GM23338 (cell line): ENCODE data around the gene LLGL2. TPM values are rescaled to one million over a fixed set of nuclear protein-coding genes. Genes with fewer than 3 reads are reported as not detected.

Experiments
- ATAC-seq: fragments of 200-7000 bp; cut with Tn5 transposase; 3 replicates; pipeline ENCODE4 v1.9.1; 2020
- DNase-seq: peaks from one replicate; pipeline ENCODE4 v3.0.0-alpha.2; 2015; ENCODE audit warnings: low spot score
- H2AFZ ChIP-seq: fragments of 200-600 bp; sonication (generic); 2 replicates; pipeline ENCODE4 v1.8.0; 2016; ENCODE audit warnings: antibody characterized with exemption, mild to moderate bottlenecking, moderate library complexity
- H3F3A ChIP-seq: fragments of 200-600 bp; sonication (generic); replicated peaks from 2 replicates; pipeline ENCODE4 v1.8.0; 2017; ENCODE audit warnings: antibody characterized with exemption, mixed run types, low read depth
- H3K27ac ChIP-seq: fragments of 200-600 bp; sonication (generic); 2 replicates; pipeline ENCODE4 v1.6.1; 2016; ENCODE audit warnings: low read depth
- H3K27me3 ChIP-seq: fragments of 200-600 bp; sonication (generic); 2 replicates; pipeline ENCODE4 v1.8.0; 2016; ENCODE audit warnings: mild to moderate bottlenecking, mixed run types, moderate library complexity; ENCODE audit not compliant: insufficient read depth
- H3K36me3 ChIP-seq: fragments of 200-600 bp; sonication (generic); 2 replicates; pipeline ENCODE4 v1.8.0; 2016; ENCODE audit warnings: mild to moderate bottlenecking; ENCODE audit not compliant: insufficient read depth
- H3K4me1 ChIP-seq: fragments of 200-600 bp; sonication (generic); 2 replicates; pipeline ENCODE4 v1.8.0; 2016; ENCODE audit warnings: mild to moderate bottlenecking, moderate library complexity; ENCODE audit not compliant: insufficient read depth
- H3K4me2 ChIP-seq: fragments of 200-600 bp; sonication (generic); 2 replicates; pipeline ENCODE4 v1.7.1; 2017; ENCODE audit warnings: mixed run types
- H3K4me3 ChIP-seq: fragments of 200-600 bp; sonication (generic); 2 replicates; pipeline ENCODE4 v1.6.1; 2016; ENCODE audit warnings: mixed run types
- H3K79me2 ChIP-seq: fragments of 200-600 bp; sonication (generic); replicated peaks from 2 replicates; pipeline ENCODE4 v1.8.0; 2017; ENCODE audit warnings: mild to moderate bottlenecking; ENCODE audit not compliant: insufficient read depth
- H3K9me2 ChIP-seq: fragments of 200-600 bp; sonication (generic); 2 replicates; pipeline ENCODE4 v1.8.0; 2017; ENCODE audit not compliant: insufficient read depth
- H4K20me1 ChIP-seq: fragments of 200-600 bp; sonication (generic); replicated peaks from 2 replicates; pipeline ENCODE4 v1.8.0; 2017; ENCODE audit warnings: mild to moderate bottlenecking; ENCODE audit not compliant: insufficient read depth
- H3K27ac Mint-ChIP-seq: 2 replicates; pipeline ENCODE4 v1.8.0; 2020; ENCODE audit warnings: inconsistent platforms, mild to moderate bottlenecking, moderate library complexity, mixed read lengths
- H3K27me3 Mint-ChIP-seq: 3 replicates; pipeline ENCODE4 v1.8.0; 2022; ENCODE audit warnings: low read depth, mild to moderate bottlenecking, moderate library complexity, mixed read lengths, inconsistent platforms; ENCODE audit not compliant: insufficient read depth, poor library complexity
- H3K36me3 Mint-ChIP-seq: 3 replicates; pipeline ENCODE4 v1.8.0; 2021; ENCODE audit warnings: low read depth, mild to moderate bottlenecking, inconsistent platforms, moderate library complexity, mixed read lengths
- H3K4me1 Mint-ChIP-seq: 3 replicates; pipeline ENCODE4 v1.8.0; 2020; ENCODE audit warnings: mild to moderate bottlenecking, inconsistent platforms, mixed read lengths
- H3K4me3 Mint-ChIP-seq: 3 replicates; pipeline ENCODE4 v1.8.0; 2021; ENCODE audit warnings: moderate library complexity, mild to moderate bottlenecking, inconsistent platforms, mixed read lengths
- H3K9me3 Mint-ChIP-seq: 3 replicates; pipeline ENCODE4 v1.8.0; 2020; ENCODE audit warnings: moderate library complexity, mild to moderate bottlenecking, inconsistent platforms, mixed read lengths
- CREB1 ChIP-seq: fragments of 250-450 bp; sonication (Bioruptor Pico); IDR thresholded peaks from 2 replicates; pipeline ENCODE4 v1.5.0; 2020; ENCODE audit warnings: low read depth, mild to moderate bottlenecking, moderate library complexity
- CTCF ChIP-seq, 2 experiments: fragments of 200-600 bp in 1 of 2; sonication (generic) in 1 of 2; conservative IDR thresholded peaks; 2 replicates each; pipeline versions ENCODE4 v1.5.1 to v1.6.1; 2016 to 2017; ENCODE audit warnings: antibody characterized with exemption in 2 of 2, low read depth in 2 of 2, mild to moderate bottlenecking in 2 of 2, moderate library complexity in 1 of 2
- ETS1 ChIP-seq: IDR thresholded peaks from 2 replicates; pipeline ENCODE4 v1.6.1; 2016; ENCODE audit warnings: antibody characterized with exemption
- EZH2 ChIP-seq: fragments of 200-600 bp; sonication (generic); IDR thresholded peaks from one replicate; pipeline ENCODE4 v1.8.0; 2017; ENCODE audit warnings: antibody characterized with exemption, mild to moderate bottlenecking, low read depth; ENCODE audit not compliant: unreplicated experiment
- EZH2phosphoT487 ChIP-seq: fragments of 200-600 bp; sonication (generic); IDR thresholded peaks from one replicate; pipeline ENCODE4 v1.8.1; 2018; ENCODE audit warnings: antibody characterized with exemption; ENCODE audit not compliant: unreplicated experiment
- JUNB ChIP-seq: IDR thresholded peaks from one replicate; pipeline ENCODE4 v1.6.1; 2016; ENCODE audit warnings: antibody characterized with exemption; ENCODE audit not compliant: unreplicated experiment
- NANOG ChIP-seq: IDR thresholded peaks from 2 replicates; pipeline ENCODE4 v1.6.1; 2016; ENCODE audit warnings: antibody characterized with exemption, borderline replicate concordance
- POLR2AphosphoS5 ChIP-seq: IDR thresholded peaks from 2 replicates; pipeline ENCODE4 v1.6.1; 2016; ENCODE audit warnings: antibody characterized with exemption, low read depth
- REST ChIP-seq: IDR thresholded peaks from one replicate; pipeline ENCODE4 v1.6.1; 2018; ENCODE audit warnings: antibody characterized with exemption; ENCODE audit not compliant: unreplicated experiment
- STAT1 ChIP-seq: IDR thresholded peaks from one replicate; pipeline ENCODE4 v1.6.1; 2016; ENCODE audit warnings: antibody characterized with exemption; ENCODE audit not compliant: unreplicated experiment
- ZNF114 ChIP-seq: fragments of 250-450 bp; sonication (Bioruptor Pico); IDR thresholded peaks from 2 replicates; pipeline ENCODE4 v1.5.0; 2020; ENCODE audit warnings: mild to moderate bottlenecking, moderate library complexity
- ZNF331 ChIP-seq: fragments of 250-450 bp; sonication (Bioruptor Pico); IDR thresholded peaks from 2 replicates; pipeline ENCODE4 v1.5.0; 2020; ENCODE audit warnings: low read depth, mild to moderate bottlenecking, moderate library complexity
- ZNF462 ChIP-seq: fragments of 250-450 bp; sonication (Bioruptor Pico); IDR thresholded peaks from 2 replicates; pipeline ENCODE4 v1.5.0; 2020; ENCODE audit warnings: mild to moderate bottlenecking, moderate library complexity
- polyA plus RNA-seq: library from polyadenylated mRNA; unstranded; fragments of >200 nt; fragmentation: Nextera tagmentation; extraction: Ambion mirVana; gene quantifications from 2 replicates; pipeline ENCODE4 v1.2.1, GENCODE V29; 2016
- total RNA-seq: library from RNA; depleted of rRNA; stranded (reverse); fragments of >200 nt; shearing (Covaris generic); gene quantifications from 2 replicates; pipeline ENCODE4 v1.2.3, GENCODE V29; 2014

The LLGL2 gene
- total and polyA plus RNA-seq, 2 experiments from 2014 or later: 62.5 to 78.5 TPM

- peak overlapping the region; percentile 86 for H3K4me2 ChIP-seq
Measured at GRCh38 chr17:75548813-75549212, 23.3 kb downstream of the LLGL2 start.

More at GRCh38 chr17:75548813-75549212, 23.3 kb downstream of the LLGL2 start:
- ATAC-seq (no peak), DNase-seq (no peak)
- H3K4me3 ChIP-seq: no peak overlapping the region
- H4K20me1 ChIP-seq: peaks cover 3% of the 10 kb centered on the region; the same call in 1 of the 2 replicates
- Mint-ChIP-seq H3K4me3 (peak overlapping the region; percentile 78; the same call in 1 of the 3 replicates), H3K9me3 (no peaks in the 10 kb centered on the region), H3K27me3 (peaks cover 6% of the 10 kb centered on the region), H3K36me3 (no peaks in the 10 kb centered on the region; the same call in 2 of the 3 replicates), H3K4me1 (peaks cover 39% of the 10 kb centered on the region), H3K27ac (no peak overlapping the region)
- no peak overlapping the region for H3K27ac ChIP-seq
- no peak overlapping the region for H2AFZ ChIP-seq
- H3K79me2 ChIP-seq: no peaks in the 10 kb centered on the region
- no peaks in the 10 kb centered on the region for H3K36me3 ChIP-seq
- H3K27me3 ChIP-seq: no peaks in the 10 kb centered on the region
- 0 out of 2 replicates have a peak, but pooled peaks cover 7% of the 10 kb centered on the region for H3F3A ChIP-seq
- peaks cover 7% of the 10 kb centered on the region; the same call in 1 of the 2 replicates for H3K4me1 ChIP-seq
- H3K9me2 ChIP-seq: no peaks in the 10 kb centered on the region
- TF ChIP-seq ETS1 (no peak), CREB1 (CRISPR knock-in tag) (no peak), CTCF (conservative IDR thresholded peaks at IDR 0.05; ENCODE audit: low read depth in 2 of 2) (no peak), NANOG (no peak), POLR2AphosphoS5 (no peak), STAT1 (no peak), ZNF462 (no peak), REST (no peak), ZNF114 (CRISPR knock-in tag) (no peak), EZH2phosphoT487 (no peak), ZNF331 (CRISPR knock-in tag) (no peak), JUNB (no peak), EZH2 (no peak)
